ENCODE measurements around the gene DGKD.

DGKD gene

DNA sequence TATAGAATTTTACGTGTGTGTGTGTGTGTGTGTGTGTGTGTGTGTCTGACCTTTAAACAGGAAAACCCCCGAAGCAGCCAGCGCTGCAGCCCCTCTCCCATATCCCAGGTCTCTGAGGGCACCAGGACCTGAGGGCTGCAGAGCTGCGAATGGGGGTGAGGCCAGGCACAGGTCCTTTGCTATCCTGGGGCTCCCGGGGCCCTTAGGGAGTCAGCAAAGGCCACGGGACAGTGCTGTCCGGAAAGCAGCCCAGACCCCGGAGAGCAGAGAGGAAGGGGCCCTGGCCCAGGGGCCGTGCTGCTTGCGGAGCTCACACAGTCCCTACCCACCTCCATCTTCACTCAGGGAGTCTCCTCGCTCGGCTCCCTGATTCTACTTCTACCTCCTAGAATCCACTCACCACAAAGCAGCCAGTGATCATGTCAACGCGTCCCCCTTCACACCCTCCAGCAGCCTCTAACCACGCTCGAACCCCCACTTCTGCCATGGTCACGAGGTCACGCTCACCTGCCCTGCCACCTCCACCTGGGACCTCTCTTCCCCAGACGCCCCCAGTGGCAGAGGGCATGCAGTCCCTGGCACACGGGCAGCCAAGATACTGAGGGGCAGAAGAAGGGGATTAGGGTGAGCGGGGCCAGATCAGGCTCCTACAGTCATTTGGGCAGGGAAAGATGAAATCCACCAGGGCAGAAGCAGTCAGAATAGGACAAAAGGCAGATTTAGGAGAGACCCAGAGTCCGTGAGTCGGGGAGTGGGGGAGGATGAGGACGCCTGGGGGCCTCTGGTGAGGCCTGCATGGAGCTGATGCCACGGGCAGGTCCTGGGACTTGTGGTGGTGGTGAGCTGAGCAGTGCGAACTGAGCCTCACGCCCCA, 125.6 kb downstream of the DGKD start:
- DNase-seq (ENCODE audit: low read depth) = no peak

- no peak for DNase-seq (ENCODE audit: low read depth)
These were observed 126.4 kb downstream of the DGKD start for GRCh38 chr2:233480490-233481202.

DNA sequence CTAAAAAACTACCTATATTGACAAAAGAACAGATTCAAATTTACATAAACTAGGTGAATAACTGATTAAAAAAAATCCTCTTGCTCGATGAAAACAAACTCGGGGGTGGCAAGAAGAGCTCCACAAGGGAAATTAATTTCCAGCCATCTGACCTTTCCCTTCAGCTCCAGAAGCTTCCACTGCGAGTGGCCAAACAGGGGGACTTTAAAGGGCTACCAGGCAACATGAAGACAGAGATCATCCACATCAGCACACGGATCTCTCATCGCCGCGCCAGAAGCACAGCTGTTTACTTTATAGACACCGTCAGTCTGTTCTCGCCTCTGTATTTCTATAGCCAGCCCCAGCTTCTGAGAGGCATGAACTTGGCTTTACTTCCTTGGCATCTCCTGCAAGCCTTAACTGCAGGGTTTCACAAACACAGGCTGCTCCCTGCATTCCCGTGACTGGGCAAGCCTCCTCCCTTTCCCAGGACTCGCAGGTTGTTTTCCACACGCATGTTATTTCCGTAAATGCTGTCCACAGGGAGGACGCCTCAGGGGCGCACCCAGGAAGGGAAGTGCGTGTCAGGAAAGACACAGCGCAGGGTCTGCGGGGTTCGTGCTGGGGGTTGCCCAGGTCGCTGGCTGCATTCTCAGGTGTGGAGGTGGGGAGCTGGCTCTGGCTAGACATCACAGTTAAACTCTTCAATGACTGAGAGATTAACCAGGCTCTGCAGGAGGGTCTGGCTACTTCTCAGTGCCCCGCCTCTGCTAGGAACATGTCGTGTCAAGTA, 127.3 kb downstream of the DGKD start:
- DNase-seq (ENCODE audit: low read depth) = no peak

DNA sequence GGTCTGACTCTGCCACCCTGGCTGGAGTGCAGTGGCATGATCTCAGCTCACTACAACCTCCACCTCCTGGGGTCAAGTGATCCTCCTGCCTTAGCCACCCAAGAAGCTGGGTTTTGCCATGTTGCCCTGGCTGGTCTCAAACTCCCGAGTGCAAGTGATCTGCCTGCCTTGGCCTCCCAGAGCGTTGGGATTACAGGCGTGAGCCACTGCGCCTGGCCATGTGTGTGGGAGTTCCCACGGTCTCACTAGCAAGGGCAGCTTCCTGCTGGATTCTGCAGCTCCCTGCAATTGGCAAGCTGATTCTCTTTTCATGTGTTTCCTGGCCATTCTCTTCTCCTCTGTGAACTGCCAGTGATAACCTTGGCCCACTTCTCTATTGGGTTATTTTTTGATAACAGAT, 128.3 kb downstream of the DGKD start:
- DNase-seq (ENCODE audit: low read depth) = no peak

DNA sequence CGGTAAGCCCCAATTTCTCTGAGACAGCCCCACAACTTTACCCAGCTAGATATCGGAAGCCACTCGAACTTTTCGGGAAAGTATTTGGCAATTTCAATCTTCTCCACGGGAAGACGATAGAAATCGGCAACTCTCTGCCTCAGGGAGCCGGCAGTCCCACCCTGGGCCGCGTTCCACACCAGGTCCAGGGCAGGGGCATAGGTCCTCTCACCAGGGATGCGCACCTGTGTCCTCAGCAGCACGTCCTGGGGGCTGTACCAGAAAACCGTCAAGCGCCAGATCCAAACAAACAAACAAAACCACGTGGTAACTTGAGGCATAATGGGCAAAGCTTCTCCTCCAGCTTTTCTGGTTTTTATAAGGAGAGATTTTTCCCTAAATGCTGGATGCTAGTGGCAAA, 131.4 kb downstream of the DGKD start:
- DNase-seq (ENCODE audit: low read depth) = no peak

GRCh38 chr2:233486357-233486756, 132.1 kb downstream of the DGKD start:
- no peak for DNase-seq (ENCODE audit: low read depth)

- peak; percentile 65 for DNase-seq (ENCODE audit: low read depth)
These were observed 132.7 kb downstream of the DGKD start for GRCh38 chr2:233486778-233487552.

DNA sequence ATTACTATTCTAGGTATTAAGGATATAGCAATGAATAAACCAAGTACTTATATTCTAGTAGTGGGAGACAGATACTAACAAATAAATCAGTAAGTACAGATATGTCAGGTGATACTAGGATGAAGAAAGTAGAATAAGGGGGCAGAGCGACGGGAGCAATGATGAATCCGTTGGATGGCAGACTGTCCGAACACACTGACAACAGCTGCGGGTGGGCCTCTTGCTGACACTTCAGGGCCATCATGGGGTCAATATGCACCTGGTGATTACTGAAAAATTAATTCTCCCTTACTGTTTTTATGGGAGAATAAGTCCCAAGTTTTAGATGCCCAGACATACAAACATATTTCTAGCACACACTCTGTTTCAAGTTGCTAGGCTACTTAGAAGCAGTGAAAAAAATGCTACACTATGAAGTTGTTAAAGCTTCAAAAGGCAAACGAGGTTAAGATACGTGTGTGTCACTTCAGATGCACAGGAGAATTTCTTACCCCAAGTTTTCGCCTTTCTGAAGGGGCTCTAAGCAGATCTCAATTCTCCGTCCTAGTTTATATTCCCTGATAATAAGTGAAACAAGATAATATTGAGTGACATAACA, 133.6 kb downstream of the DGKD start:
- DNase-seq (ENCODE audit: low read depth) = no peak

DNA sequence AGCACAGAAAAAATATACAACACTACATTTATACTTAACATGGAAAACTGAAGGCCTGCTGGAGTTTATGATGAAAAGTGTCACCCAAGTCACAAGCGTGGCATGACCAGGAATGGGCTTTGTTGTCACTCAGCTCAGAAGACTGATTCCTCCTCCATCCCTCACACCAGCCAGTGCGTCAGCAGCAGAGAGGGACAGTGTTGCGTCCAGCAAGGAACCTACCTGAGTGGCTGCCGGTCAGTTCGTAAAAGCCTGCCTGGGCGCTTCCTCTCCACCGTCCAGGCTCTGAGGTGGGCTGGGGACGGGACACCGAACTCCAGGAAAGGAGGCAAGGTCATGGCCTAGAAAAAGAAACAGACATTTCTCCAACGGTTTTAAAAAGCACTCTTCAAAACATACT, 134.8 kb downstream of the DGKD start:
- no peak for DNase-seq (ENCODE audit: low read depth)

GRCh38 chr2:233489666-233490065, 135.4 kb downstream of the DGKD start:
- peak; percentile 5 for DNase-seq (ENCODE audit: low read depth)

- no peak for DNase-seq (ENCODE audit: low read depth)
These were observed 136.5 kb downstream of the DGKD start for GRCh38 chr2:233490831-233491230.

DNA sequence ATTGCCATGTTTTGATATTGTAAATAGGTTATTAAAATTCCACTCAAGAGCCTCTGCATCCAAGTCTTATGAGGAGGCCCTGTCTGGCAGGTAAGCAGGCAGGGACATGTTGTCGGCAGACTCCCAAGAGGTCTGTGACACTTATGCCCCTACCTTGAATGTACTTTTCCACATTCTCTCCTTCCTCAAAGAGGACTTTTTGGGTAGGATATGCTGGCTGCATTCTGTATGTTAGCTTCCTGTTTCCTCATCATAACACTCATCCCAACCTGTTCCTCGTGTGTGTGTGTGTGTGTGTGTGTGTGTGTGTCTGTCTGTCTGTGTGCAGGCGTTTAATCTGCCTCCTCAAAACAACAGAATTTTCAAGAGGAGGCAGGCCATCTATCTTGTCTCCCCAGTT, 137.0 kb downstream of the DGKD start:
- DNase-seq (ENCODE audit: low read depth) = no peak

DNA sequence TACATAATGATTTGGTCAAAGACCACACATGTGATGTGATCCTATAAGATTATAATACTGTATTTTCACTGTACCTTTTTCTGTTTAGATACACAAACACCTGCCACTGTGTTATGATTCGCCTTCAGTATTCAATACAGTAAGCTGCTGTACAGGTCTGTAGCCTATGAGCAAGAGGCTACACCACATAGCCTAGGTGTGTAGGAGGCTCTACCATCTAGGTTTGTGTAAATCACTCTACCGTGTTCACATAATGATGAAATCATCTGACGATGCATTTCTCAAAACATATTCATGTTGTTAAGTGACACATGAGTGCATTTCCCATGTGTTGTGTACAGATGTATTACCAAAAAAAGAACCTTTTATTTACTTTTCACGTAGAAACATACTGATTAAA, 137.8 kb downstream of the DGKD start:
- DNase-seq (ENCODE audit: low read depth) = no peak

GRCh38 chr2:233492751-233493150, 138.5 kb downstream of the DGKD start:
- no peak for DNase-seq (ENCODE audit: low read depth)

DNA sequence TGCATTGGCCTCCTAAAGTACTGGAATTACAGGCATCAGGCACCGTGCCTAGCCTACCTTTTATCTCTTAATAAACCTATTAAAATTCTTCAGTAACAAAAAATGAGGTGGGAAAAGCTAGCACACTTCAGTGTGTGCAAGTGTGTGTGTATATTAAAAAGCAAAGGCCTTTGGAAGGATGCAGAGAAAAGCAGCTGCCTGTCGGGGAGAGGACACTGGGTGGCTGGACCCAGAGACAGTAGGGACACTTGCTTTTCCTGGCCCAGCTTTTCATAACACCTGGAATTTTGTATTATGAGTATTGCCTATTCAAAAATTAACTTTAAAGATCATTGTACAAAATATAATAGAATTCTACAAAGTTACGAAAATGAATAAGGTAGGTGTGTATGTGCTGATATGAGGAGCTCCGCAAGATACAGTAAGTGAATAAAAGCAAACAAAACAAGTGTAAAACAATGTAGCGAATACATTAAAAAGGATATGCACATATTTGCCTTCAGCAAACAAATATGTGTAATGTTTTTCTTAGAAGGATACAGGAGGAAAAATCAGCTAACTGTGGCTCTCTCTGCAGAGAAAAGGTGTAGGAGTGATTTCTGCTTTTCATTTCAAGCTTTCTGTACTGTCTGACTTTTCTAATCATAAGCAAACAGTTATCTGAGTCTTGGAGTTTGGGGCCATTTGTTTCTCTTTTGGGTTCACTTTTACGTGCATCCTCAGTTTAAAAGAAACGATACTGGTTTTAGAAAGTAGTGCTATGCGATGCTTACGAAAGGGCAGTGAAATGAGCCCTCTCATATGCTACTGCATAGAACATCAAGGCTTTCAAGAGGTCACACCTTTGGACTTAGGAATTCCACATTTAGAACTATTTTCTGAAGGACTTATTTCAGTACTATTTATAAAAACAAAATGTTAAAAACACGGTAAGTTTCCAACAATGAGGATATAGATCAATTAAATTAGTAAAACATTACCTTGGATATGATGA, 141.5 kb downstream of the DGKD start:
- DNase-seq (ENCODE audit: low read depth) = no peak

GRCh38 chr2:233497692-233498091, 143.4 kb downstream of the DGKD start:
- DNase-seq (ENCODE audit: low read depth) = no peak

- DNase-seq (ENCODE audit: low read depth) = no peak
These were observed 143.8 kb downstream of the DGKD start for GRCh38 chr2:233498126-233498525.

DNA sequence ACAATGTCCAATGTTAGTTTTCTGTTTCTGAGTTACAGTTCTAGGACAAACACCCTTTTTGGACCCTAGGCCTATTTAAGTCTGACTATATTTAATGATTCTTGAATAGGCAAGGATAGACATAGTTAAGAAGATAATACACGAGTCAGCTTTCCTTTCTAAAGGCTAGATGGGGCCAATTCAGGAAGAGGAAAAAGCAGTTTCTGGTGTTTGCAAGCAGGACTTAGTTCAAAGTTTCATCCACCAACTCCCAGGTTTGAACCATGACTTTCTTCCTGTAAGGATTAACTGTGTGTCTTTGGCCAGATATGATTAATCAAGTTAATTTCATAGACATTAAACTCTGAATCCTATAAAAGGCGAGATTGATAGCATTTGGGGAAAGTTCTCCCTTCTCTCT, 145.6 kb downstream of the DGKD start:
- DNase-seq (ENCODE audit: low read depth) = no peak

GRCh38 chr2:233501198-233502076, 147.1 kb downstream of the DGKD start:
- DNase-seq (ENCODE audit: low read depth) = peak; percentile 16

All from stromal cell of bone marrow (primary cell).